ENCODE measurements around the gene SCYGR7. TPM values are rescaled to one million over a fixed set of nuclear protein-coding genes. Genes with fewer than 3 reads are reported as not detected.

The SCYGR7 gene
- total RNA-seq, 1 donor from 2014 or later: not detected

DNA sequence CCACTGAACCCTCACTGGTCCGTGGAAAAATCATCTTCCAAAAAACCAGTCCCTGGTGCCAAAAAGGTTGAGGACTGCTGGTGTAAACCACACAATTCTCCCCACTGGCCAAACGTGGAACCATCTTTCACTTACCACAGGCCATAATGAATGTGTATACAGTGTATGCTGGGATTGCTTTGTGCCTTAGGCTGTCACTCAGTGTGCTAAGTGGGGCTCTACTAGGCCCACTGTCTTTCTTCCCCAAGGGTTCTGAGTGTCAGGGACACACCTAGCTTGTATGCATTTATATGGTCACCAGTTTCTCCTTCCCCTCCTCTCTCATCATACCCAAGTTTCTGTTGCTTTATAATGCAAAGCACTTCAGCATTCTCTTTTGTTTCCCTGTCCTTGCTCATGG is 44.8 kb downstream of the SCYGR7 start:
- Histone ChIP-seq H3K27ac (replicated peaks) (no peak overlapping the region), H3K27me3 (ENCODE audit: low read depth) (peaks cover 11% of the 10 kb centered on the region), H3K36me3 (no peaks in the 10 kb centered on the region), H3K9me3 (replicated peaks) (no peaks in the 10 kb centered on the region), H3K4me3 (no peak overlapping the region), H3K4me1 (no peaks in the 10 kb centered on the region)
- DNase-seq: no peak
- TF ChIP-seq, protein P1, sequence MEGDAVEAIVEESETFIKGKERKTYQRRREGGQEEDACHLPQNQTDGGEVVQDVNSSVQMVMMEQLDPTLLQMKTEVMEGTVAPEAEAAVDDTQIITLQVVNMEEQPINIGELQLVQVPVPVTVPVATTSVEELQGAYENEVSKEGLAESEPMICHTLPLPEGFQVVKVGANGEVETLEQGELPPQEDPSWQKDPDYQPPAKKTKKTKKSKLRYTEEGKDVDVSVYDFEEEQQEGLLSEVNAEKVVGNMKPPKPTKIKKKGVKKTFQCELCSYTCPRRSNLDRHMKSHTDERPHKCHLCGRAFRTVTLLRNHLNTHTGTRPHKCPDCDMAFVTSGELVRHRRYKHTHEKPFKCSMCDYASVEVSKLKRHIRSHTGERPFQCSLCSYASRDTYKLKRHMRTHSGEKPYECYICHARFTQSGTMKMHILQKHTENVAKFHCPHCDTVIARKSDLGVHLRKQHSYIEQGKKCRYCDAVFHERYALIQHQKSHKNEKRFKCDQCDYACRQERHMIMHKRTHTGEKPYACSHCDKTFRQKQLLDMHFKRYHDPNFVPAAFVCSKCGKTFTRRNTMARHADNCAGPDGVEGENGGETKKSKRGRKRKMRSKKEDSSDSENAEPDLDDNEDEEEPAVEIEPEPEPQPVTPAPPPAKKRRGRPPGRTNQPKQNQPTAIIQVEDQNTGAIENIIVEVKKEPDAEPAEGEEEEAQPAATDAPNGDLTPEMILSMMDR (IDR thresholded peaks at IDR 0.05; ENCODE audit: borderline replicate concordance): no peak
- intact Hi-C loops (cut with micrococcal nuclease): no loop called here

DNA sequence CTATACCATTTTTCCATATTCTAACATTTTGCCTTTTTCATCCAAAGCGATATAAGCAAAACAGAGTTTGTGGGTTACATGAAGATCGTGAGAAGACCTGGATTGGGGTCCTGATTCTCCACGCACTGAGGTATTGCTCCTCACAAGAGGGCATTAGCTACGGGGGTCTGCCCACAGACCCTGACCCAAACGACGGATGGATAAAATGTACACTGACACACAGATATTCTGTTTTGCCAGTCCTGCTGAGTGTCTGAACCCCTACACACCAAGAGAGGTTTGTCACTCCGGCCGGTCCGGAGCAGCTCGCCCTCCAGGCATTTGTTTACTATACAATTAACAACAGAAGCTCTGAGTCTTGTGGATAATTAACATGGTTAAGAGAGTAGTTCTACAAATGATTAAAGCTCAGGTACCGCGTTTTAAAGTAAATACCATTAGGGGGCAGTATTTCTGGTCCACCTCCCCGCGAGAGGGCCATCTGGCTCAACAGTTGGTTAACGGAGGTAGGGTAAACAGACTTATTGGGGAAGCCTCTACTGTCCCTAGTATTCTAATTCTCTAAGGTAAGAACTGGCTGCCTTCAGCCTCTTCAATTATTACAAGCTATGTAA is 46.0 kb downstream of the SCYGR7 start:
- H3K9me3 ChIP-seq (replicated peaks): no peaks in the 10 kb centered on the region
- TF ChIP-seq, protein P1 (IDR thresholded peaks at IDR 0.05; ENCODE audit: borderline replicate concordance): no peak
- no peak for DNase-seq
- intact Hi-C loops (cut with micrococcal nuclease): no loop called here
- no peak overlapping the region for H3K27ac ChIP-seq (replicated peaks)
- no peak overlapping the region for H3K4me3 ChIP-seq
- peaks cover 11% of the 10 kb centered on the region for H3K27me3 ChIP-seq (ENCODE audit: low read depth)
- H3K4me1 ChIP-seq: no peaks in the 10 kb centered on the region
- H3K36me3 ChIP-seq: no peaks in the 10 kb centered on the region

DNA sequence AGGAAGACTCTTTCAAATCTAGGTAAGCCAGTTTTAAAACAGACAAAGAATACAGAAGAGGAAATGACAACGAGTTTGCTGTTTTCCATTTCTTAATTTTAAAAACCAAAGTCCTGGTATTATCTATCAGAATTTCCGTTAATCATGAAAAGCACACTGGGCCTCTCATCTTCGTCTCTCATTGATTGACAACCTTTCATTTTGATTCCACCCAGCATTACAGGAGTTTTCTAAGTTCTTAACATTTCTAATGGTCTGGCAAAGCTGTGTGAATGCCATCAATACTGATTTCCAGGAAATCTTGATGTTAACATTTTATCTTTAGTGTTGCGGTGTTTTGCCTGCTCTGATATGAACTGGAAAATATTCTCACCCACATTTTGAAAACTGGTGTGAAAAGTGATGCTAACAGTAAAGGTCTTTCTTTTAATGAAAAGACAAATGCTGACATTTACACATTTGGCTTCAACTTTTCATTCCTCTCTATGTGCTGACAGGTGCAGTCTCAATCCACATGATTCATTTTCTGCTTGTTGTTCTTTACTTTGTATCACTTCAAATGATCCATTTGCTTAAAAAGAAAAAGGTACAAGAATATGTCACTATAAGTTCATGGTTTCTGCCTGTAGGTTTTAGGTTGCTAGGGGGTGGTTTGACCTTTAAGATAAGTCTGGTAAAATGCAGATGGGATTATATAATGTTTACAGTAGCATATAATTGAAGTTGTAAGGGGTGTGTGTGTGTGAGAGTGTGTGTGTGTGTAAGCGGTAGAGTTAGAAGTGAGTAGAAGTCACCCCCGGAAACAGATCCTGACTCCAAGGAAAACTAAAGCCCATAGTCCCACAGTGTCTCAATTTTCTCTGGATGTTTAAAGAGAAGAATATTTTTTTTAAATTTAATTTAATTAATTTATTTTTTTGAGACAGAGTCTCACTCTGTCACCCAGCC is 47.0 kb downstream of the SCYGR7 start:
- Histone ChIP-seq H3K4me3 (no peak overlapping the region), H3K36me3 (no peaks in the 10 kb centered on the region), H3K27ac (replicated peaks) (no peak overlapping the region), H3K27me3 (ENCODE audit: low read depth) (peaks cover 11% of the 10 kb centered on the region), H3K4me1 (no peaks in the 10 kb centered on the region), H3K9me3 (replicated peaks) (no peaks in the 10 kb centered on the region)
- no peak for DNase-seq
- TF ChIP-seq, protein P1 (IDR thresholded peaks at IDR 0.05; ENCODE audit: borderline replicate concordance): no peak
- intact Hi-C loops (cut with micrococcal nuclease): no loop called here

Other genes starting within 250 kb of the SCYGR7 start
- gene SCYGR2, start 129.4 kb upstream of the SCYGR7 start, total RNA-seq: not detected
- gene SCYGR3, start 113.5 kb upstream of the SCYGR7 start, total RNA-seq: not detected
- gene SCYGR4, start 110.8 kb upstream of the SCYGR7 start, total RNA-seq: not detected
- gene SCYGR5, start 61.5 kb upstream of the SCYGR7 start, total RNA-seq: not detected
- 0.74 TPM for gene SLC19A3, start 10.3 kb upstream of the SCYGR7 start, total RNA-seq
- gene SCYGR6, start 3.6 kb upstream of the SCYGR7 start, total RNA-seq: not detected
- gene SCYGR8, start 17.6 kb downstream of the SCYGR7 start, total RNA-seq: not detected
- not detected for gene CCL20, start 85.5 kb downstream of the SCYGR7 start, total RNA-seq
- gene DAW1, start 143.3 kb downstream of the SCYGR7 start, total RNA-seq: 0.19 TPM

Data from left ventricle myocardium inferior (tissue), 1 donor.